Measurements from ENCODE around the gene ACTL7A. TPM values are rescaled to one million over a fixed set of nuclear protein-coding genes. Genes with fewer than 3 reads are reported as not detected.

ACTL7A gene
- total and polyA plus RNA-seq, 9 of the 15 experiments (the other 6 are each of a cell fraction or from before 2014, with no cell fraction given) = not detected

- peak in 1 of 2 experiments; percentile 60; a peak in 1 of 4 replicates for TF ChIP-seq ZNF639 (CRISPR knock-in tag; conservative IDR thresholded peaks at IDR 0.05 in 1 of 2, IDR thresholded peaks at IDR 0.05 in 1 of 2)
- TF ChIP-seq FOXM1 (IDR thresholded peaks at IDR 0.05; ENCODE audit: low read depth) = peak; percentile 71; the same call in 1 of the 2 replicates
- no peak for TF ChIP-seq FOXM1 (CRISPR knock-in tag; IDR thresholded peaks at IDR 0.05; ENCODE audit: low read depth)
- peak; percentile 69; the same call in 1 of the 2 replicates for TF ChIP-seq ZNF197 (CRISPR knock-in tag; IDR thresholded peaks at IDR 0.05; ENCODE audit: low read depth)
- no peak for TF ChIP-seq MCM5 (IDR thresholded peaks at IDR 0.05; ENCODE audit: low read depth)
- no peak for TF ChIP-seq ZNF764 (CRISPR knock-in tag; IDR thresholded peaks at IDR 0.05; ENCODE audit: low read depth)
- TF ChIP-seq MEIS2 (IDR thresholded peaks at IDR 0.05; ENCODE audit: partially characterized antibody) = peak; percentile 1
- TF ChIP-seq FOXJ2 (tag; IDR thresholded peaks at IDR 0.05) = peak; percentile 79
- TF ChIP-seq TBL1XR1 (IDR thresholded peaks at IDR 0.05; ENCODE audit: low read length in 2 of 2) = 0 out of 4 replicates have a peak, but pooled peaks of 1 of the 2 experiments have one; percentile 44
- TF ChIP-seq DMBX1 (CRISPR knock-in tag; IDR thresholded peaks at IDR 0.05; ENCODE audit: borderline replicate concordance) = no peak
- TF ChIP-seq KLF10 (CRISPR knock-in tag; IDR thresholded peaks at IDR 0.05) = no peak
- no peak for TF ChIP-seq U2AF1 (optimal IDR thresholded peaks at IDR 0.05; ENCODE audit: low read depth, low read length)
- TF ChIP-seq HINFP (tag; conservative IDR thresholded peaks at IDR 0.05; ENCODE audit: low read depth) = no peak
- no peak for TF ChIP-seq SMAD2 (IDR thresholded peaks at IDR 0.05; ENCODE audit: low read depth, low read length)
- TF ChIP-seq CREB1 (IDR thresholded peaks at IDR 0.05) = no peak
- TF ChIP-seq CREB1 (CRISPR knock-in tag; IDR thresholded peaks at IDR 0.05) = 0 out of 2 replicates have a peak, but pooled peaks have one; percentile 30
- peak; percentile 89 for TF ChIP-seq EP300 (IDR thresholded peaks at IDR 0.05; ENCODE audit: low read length)
- 0 out of 2 replicates have a peak, but pooled peaks have one; percentile 14 for TF ChIP-seq GATA2 (CRISPR knock-in tag; IDR thresholded peaks at IDR 0.05)
- TF ChIP-seq NONO (IDR thresholded peaks at IDR 0.05; ENCODE audit: low read depth in 2 of 2, low read length in 1 of 2) = no peak
- TF ChIP-seq NR2F6 (CRISPR knock-in tag; IDR thresholded peaks at IDR 0.05) = no peak
- no peak for TF ChIP-seq HMGN3 (IDR thresholded peaks at IDR 0.05; ENCODE audit: borderline replicate concordance, extremely low read depth, insufficient read length, low read depth, low read length)
- TF ChIP-seq ZNF507 (tag; conservative IDR thresholded peaks at IDR 0.05) = no peak
- no peak for TF ChIP-seq CSDE1 (IDR thresholded peaks at IDR 0.05)
- no peak for TF ChIP-seq CBX3 (IDR thresholded peaks at IDR 0.05; ENCODE audit: borderline replicate concordance in 1 of 2, low read length in 2 of 2)
- TF ChIP-seq TEAD2 (tag; IDR thresholded peaks at IDR 0.05) = no peak
- TF ChIP-seq HES1 (IDR thresholded peaks at IDR 0.05; ENCODE audit: low read depth) = peak; percentile 80
These were observed 41.5 kb downstream of the ACTL7A start (continued) for GRCh38 chr9:108903420-108904103.

All from K562 (cell line).